GM12878 (cell line): ENCODE results near the gene SPTLC3. TPM values are rescaled to one million over a fixed set of nuclear protein-coding genes. Genes with fewer than 3 reads are reported as not detected.

ENCODE experiments used
- ATAC-seq: fragments of 200-7000 bp; cut with Tn5 transposase; 3 replicates; pipeline ENCODE4 v1.9.1; 2020; ENCODE audit warnings: mild to moderate bottlenecking, moderate library complexity
- BruUV-seq: library from RNA; stranded (reverse); fragments of 400-500 nt; replicated peaks from 2 replicates; lab custom pipeline; 2021; lab: Mats Ljungman, UMichigan
- CTCF ChIA-PET: fragments of 300-600 bp; sonication (Branson Sonifier 250); formaldehyde crosslinking; extraction: SDS; loops from one replicate; lab custom pipeline; 2021; ENCODE audit warnings: inconsistent platforms; lab: Yijun Ruan, JAX
- POLR2A ChIA-PET: fragments of 350-600 bp; formaldehyde crosslinking; extraction: SDS; loops from one replicate; lab custom pipeline; 2021; ENCODE audit warnings: inconsistent platforms; lab: Charles Lee
- RAD21 ChIA-PET: fragments of 300-600 bp; sonication (Branson Sonifier 250); formaldehyde crosslinking; loops from one replicate; lab custom pipeline; 2023; ENCODE audit warnings: antibody characterized with exemption; ENCODE audit not compliant: unreplicated experiment; lab: Charles Lee
- SMC1A ChIA-PET: fragments of 300-600 bp; sonication (Branson Sonifier 250); formaldehyde crosslinking; loops from one replicate; lab custom pipeline; 2023; ENCODE audit not compliant: unreplicated experiment, uncharacterized antibody; lab: Charles Lee
- DNase-seq: peaks from one replicate; pipeline ENCODE4 v3.0.0-alpha.2; 2011; ENCODE audit warnings: low read depth, low spot score
- FAIRE-seq: peaks from 3 replicates; lab custom pipeline; 2011; peaks lifted over from hg19 to GRCh38; lab: Jason Lieb, UNC
- H2AFZ ChIP-seq: 2 replicates; pipeline ENCODE4 v1.6.0; 2011; ENCODE audit warnings: low read depth, low read length, control low read depth; ENCODE audit not compliant: control insufficient read depth
- H3K27ac ChIP-seq: 2 replicates; pipeline ENCODE4 v1.5.1; 2011; ENCODE audit warnings: control low read depth; ENCODE audit not compliant: control insufficient read depth, insufficient read depth
- H3K27me3 ChIP-seq, 2 experiments: replicated peaks in 1 of 2; 2 replicates each; pipeline versions ENCODE4 v1.6.0 to v1.6.1; 2011; ENCODE audit warnings: low read length in 1 of 2; ENCODE audit not compliant: control insufficient read depth in 2 of 2, insufficient read depth in 2 of 2
- H3K36me3 ChIP-seq, 2 experiments: 2 replicates each; pipeline ENCODE4 v1.5.1; 2011; ENCODE audit warnings: low read length in 1 of 2; ENCODE audit not compliant: control insufficient read depth in 2 of 2, insufficient read depth in 2 of 2
- H3K4me1 ChIP-seq: 2 replicates; pipeline ENCODE4 v1.6.1; 2011; ENCODE audit warnings: mild to moderate bottlenecking, low read length, moderate library complexity, mixed read lengths; ENCODE audit not compliant: control insufficient read depth, insufficient read depth
- H3K4me2 ChIP-seq: 2 replicates; pipeline ENCODE4 v1.6.0; 2011; ENCODE audit warnings: control low read depth; ENCODE audit not compliant: control insufficient read depth, insufficient read depth
- H3K4me3 ChIP-seq: fragments of 200-600 bp; sonication (generic); 2 replicates; pipeline ENCODE4 v1.5.1; 2016
- H3K79me2 ChIP-seq: 2 replicates; pipeline ENCODE4 v1.6.0; 2011; ENCODE audit warnings: low read length; ENCODE audit not compliant: control insufficient read depth, insufficient read depth
- H3K9ac ChIP-seq: 2 replicates; pipeline ENCODE4 v1.8.0; 2011; ENCODE audit warnings: low read length, control low read depth, mixed read lengths; ENCODE audit not compliant: control insufficient read depth, insufficient read depth
- H3K9me3 ChIP-seq: replicated peaks from 3 replicates; pipeline ENCODE4 v1.5.1; 2011; ENCODE audit warnings: mild to moderate bottlenecking, low read length; ENCODE audit not compliant: control insufficient read depth, insufficient read depth
- H4K20me1 ChIP-seq: 2 replicates; pipeline ENCODE4 v1.6.0; 2011; ENCODE audit not compliant: control insufficient read depth, insufficient read depth
- BMI1 ChIP-seq: fragments of 450-650 bp; IDR thresholded peaks from 2 replicates; pipeline ENCODE4 v1.6.1; 2016; ENCODE audit warnings: mild to moderate bottlenecking, moderate library complexity, borderline replicate concordance
- EED ChIP-seq: sonication (generic); IDR thresholded peaks from 2 replicates; pipeline ENCODE4 v1.6.1; 2016; ENCODE audit warnings: antibody characterized with exemption, low read depth
- FOS ChIP-seq: IDR thresholded peaks from 3 replicates; pipeline ENCODE4 v1.6.1; 2011; ENCODE audit warnings: borderline replicate concordance; ENCODE audit not compliant: insufficient read length; ENCODE audit errors: extremely low read depth
- FOXK2 ChIP-seq: fragments of 450-650 bp; IDR thresholded peaks from 2 replicates; pipeline ENCODE4 v1.6.1; 2017; ENCODE audit warnings: mild to moderate bottlenecking, moderate library complexity
- HSF1 ChIP-seq: fragments of 150-350 bp; IDR thresholded peaks from 2 replicates; pipeline ENCODE4 v1.6.1; 2014; ENCODE audit warnings: mild to moderate bottlenecking, low read depth, low read length
- IRF4 ChIP-seq: IDR thresholded peaks from 2 replicates; pipeline ENCODE4 v1.6.1; 2011; ENCODE audit warnings: low read depth, low read length
- MXI1 ChIP-seq: fragments of 150-350 bp; IDR thresholded peaks from 2 replicates; pipeline ENCODE4 v1.6.1; 2011; ENCODE audit warnings: low read depth, mild to moderate bottlenecking, inconsistent platforms, low read length, improper control_type of control experiment
- SMAD1 ChIP-seq: fragments of 450-650 bp; IDR thresholded peaks from 2 replicates; pipeline ENCODE4 v1.6.1; 2018; ENCODE audit warnings: mild to moderate bottlenecking, low read depth; ENCODE audit not compliant: partially characterized antibody
- SREBF1 ChIP-seq: IDR thresholded peaks from 2 replicates; pipeline ENCODE4 v1.6.1; 2012; ENCODE audit warnings: mild to moderate bottlenecking, low read length
- STAT1 ChIP-seq: fragments of 450-650 bp; conservative IDR thresholded peaks from 2 replicates; pipeline ENCODE4 v1.6.1; 2014; ENCODE audit warnings: antibody characterized with exemption, mild to moderate bottlenecking
- TCF3 ChIP-seq: IDR thresholded peaks from 2 replicates; pipeline ENCODE4 v1.6.1; 2012; ENCODE audit warnings: low read depth, mild to moderate bottlenecking, low read length, borderline replicate concordance; ENCODE audit not compliant: insufficient read depth
- ZBTB11 ChIP-seq: fragments of 450-650 bp; formaldehyde crosslinking; IDR thresholded peaks from 2 replicates; pipeline ENCODE4 v1.5.0; 2022; ENCODE audit warnings: mild to moderate bottlenecking, missing genetic modification characterization
- WGBS: methylation state at CpG from one replicate; pipeline ENCODE4 v1.1.6; 2016; ENCODE audit warnings: low lambda C conversion rate; ENCODE audit not compliant: insufficient replicate concordance, insufficient coverage; ENCODE audit errors: missing lambda C conversion rate; 5-methylcytosine and 5-hydroxymethylcytosine counted together
- in situ Hi-C: fragments of 300-500 bp; cut with MboI; formaldehyde crosslinking; loops from 9 replicates; pipeline ENCODE4 v1.14.3; 2018; ENCODE audit warnings: mixed read lengths
- intact Hi-C: fragments of 100-400 bp; cut with micrococcal nuclease; formaldehyde crosslinking; loops from one replicate; pipeline ENCODE4 v1.14.2; 2022; ENCODE audit not compliant: unreplicated experiment
- polyA plus RNA-seq, 11 experiments: library from polyadenylated mRNA; depleted of rRNA in 4 of 11; unstranded in 6 of 11; stranded (reverse) in 5 of 11; fragments of >200 nt; fragmentation: Nextera tagmentation in 4 of 11; fragmentation: Illumina TruSeq in 1 of 11; extraction: Ambion mirVana in 4 of 11; extraction: Trizol in 1 of 11; gene quantifications; 1 replicate in 1 of 11; 2 replicates in 10 of 11; pipeline versions ENCODE4 v1.2.1 to v1.2.3, GENCODE V29; 2011 to 2016; ENCODE audit warnings: inconsistent platforms in 2 of 11, missing spikeins in 2 of 11, low read depth in 1 of 11
- total RNA-seq, 4 experiments: library from RNA; depleted of rRNA in 3 of 4; stranded (reverse); fragments of >200 nt in 3 of 4; fragmentation: Illumina TruSeq in 1 of 4; extraction: Trizol in 1 of 4; gene quantifications; 2 replicates each; pipeline versions ENCODE4 v1.2.1 to v1.2.3, GENCODE V29; 2013 to 2021
- TF ChIP-seq, protein P1 (sequence below): IDR thresholded peaks from 2 replicates; pipeline ENCODE4 v1.6.1; 2012; ENCODE audit warnings: low read depth, low read length, improper control_type of control experiment
- TF ChIP-seq, protein P2 (sequence below): IDR thresholded peaks from 2 replicates; pipeline ENCODE4 v1.6.1; 2011; ENCODE audit warnings: low read depth, low read length, improper control_type of control experiment, borderline replicate concordance
- TF ChIP-seq, protein P3 (sequence below), 3 experiments: IDR thresholded peaks in 2 of 3; conservative IDR thresholded peaks in 1 of 3; 2 replicates each; pipeline ENCODE4 v1.5.1; 2011; ENCODE audit warnings: low read depth in 3 of 3, low read length in 3 of 3, mild to moderate bottlenecking in 3 of 3, control low read depth in 2 of 3, moderate library complexity in 2 of 3, inconsistent platforms in 1 of 3, mixed read lengths in 1 of 3; ENCODE audit not compliant: control insufficient read depth in 2 of 3, insufficient read depth in 1 of 3; ENCODE audit errors: extremely low read depth in 1 of 3

SPTLC3 gene
- total and polyA plus RNA-seq, 10 of the 15 experiments (the other 5 are each of a cell fraction or from before 2014, with no cell fraction given): 0.04 to 0.29 (median 0.06) TPM; not detected in 7

- Histone ChIP-seq H3K79me2 (no peaks in the 10 kb centered on the region), H3K4me3 (no peak overlapping the region), H3K27ac (no peak overlapping the region), H2AFZ (no peak overlapping the region), H3K4me2 (no peak overlapping the region), H3K9me3 (no peaks in the 10 kb centered on the region), H3K36me3 (no peaks in the 10 kb centered on the region), H3K4me1 (no peaks in the 10 kb centered on the region), H3K9ac (no peak overlapping the region), H3K27me3 (no peaks in the 10 kb centered on the region), H4K20me1 (no peaks in the 10 kb centered on the region)
- BruUV-seq: no TSS peak
- ATAC-seq (no peak), FAIRE-seq (no peak), DNase-seq (no peak)
- in situ Hi-C loops (loop anchor here (5.0 to 10.0 kb wide), 4 partner anchors 178 to 1432 kb away; no protein-coding TSS in a partner anchor), intact Hi-C loops (loop anchor here (5.0 to 10.0 kb wide), 3 partner anchors 328 to 938 kb away; no protein-coding TSS in a partner anchor)
- SMC1A ChIA-PET: interaction anchor here (0.6 to 6.3 kb wide), 6 partner anchors 9 to 655 kb away, joined by 3 to 124 read pairs (median 6); no protein-coding TSS in a partner anchor
- RAD21 ChIA-PET: interaction anchor here (0.6 to 6.3 kb wide), 5 partner anchors 13 to 1185 kb away, joined by 3 to 136 read pairs (median 3); no protein-coding TSS in a partner anchor
- CTCF ChIA-PET: interaction anchor here (1.1 to 6.2 kb wide), 11 partner anchors 9 to 574 kb away, joined by 3 to 61 read pairs (median 6); no protein-coding TSS in a partner anchor
- WGBS: 4% methylated on average over 2 of the region's 2 CpGs
- POLR2A ChIA-PET: interaction anchor here (1.3 kb wide), 1 partner anchor 217 kb away, joined by 3 read pairs; no protein-coding TSS in a partner anchor
- TF ChIP-seq HSF1 (no peak), FOXK2 (no peak), TCF3 (no peak), FOS (no peak), BMI1 (no peak), ZBTB11 (no peak), SREBF1 (no peak), MXI1 (no peak), STAT1 (no peak), EED (no peak), IRF4 (no peak), SMAD1 (no peak)
- TF ChIP-seq, protein P1, sequence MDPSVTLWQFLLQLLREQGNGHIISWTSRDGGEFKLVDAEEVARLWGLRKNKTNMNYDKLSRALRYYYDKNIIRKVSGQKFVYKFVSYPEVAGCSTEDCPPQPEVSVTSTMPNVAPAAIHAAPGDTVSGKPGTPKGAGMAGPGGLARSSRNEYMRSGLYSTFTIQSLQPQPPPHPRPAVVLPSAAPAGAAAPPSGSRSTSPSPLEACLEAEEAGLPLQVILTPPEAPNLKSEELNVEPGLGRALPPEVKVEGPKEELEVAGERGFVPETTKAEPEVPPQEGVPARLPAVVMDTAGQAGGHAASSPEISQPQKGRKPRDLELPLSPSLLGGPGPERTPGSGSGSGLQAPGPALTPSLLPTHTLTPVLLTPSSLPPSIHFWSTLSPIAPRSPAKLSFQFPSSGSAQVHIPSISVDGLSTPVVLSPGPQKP: no peak
- TF ChIP-seq, protein P2, sequence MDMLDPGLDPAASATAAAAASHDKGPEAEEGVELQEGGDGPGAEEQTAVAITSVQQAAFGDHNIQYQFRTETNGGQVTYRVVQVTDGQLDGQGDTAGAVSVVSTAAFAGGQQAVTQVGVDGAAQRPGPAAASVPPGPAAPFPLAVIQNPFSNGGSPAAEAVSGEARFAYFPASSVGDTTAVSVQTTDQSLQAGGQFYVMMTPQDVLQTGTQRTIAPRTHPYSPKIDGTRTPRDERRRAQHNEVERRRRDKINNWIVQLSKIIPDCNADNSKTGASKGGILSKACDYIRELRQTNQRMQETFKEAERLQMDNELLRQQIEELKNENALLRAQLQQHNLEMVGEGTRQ: no peak
- TF ChIP-seq, protein P3, sequence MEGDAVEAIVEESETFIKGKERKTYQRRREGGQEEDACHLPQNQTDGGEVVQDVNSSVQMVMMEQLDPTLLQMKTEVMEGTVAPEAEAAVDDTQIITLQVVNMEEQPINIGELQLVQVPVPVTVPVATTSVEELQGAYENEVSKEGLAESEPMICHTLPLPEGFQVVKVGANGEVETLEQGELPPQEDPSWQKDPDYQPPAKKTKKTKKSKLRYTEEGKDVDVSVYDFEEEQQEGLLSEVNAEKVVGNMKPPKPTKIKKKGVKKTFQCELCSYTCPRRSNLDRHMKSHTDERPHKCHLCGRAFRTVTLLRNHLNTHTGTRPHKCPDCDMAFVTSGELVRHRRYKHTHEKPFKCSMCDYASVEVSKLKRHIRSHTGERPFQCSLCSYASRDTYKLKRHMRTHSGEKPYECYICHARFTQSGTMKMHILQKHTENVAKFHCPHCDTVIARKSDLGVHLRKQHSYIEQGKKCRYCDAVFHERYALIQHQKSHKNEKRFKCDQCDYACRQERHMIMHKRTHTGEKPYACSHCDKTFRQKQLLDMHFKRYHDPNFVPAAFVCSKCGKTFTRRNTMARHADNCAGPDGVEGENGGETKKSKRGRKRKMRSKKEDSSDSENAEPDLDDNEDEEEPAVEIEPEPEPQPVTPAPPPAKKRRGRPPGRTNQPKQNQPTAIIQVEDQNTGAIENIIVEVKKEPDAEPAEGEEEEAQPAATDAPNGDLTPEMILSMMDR (IDR thresholded peaks at IDR 0.05 in 2 of 3, conservative IDR thresholded peaks at IDR 0.05 in 1 of 3; ENCODE audit: control insufficient read depth in 2 of 3, extremely low read depth in 1 of 3, insufficient read depth in 1 of 3, low read depth in 3 of 3, low read length in 3 of 3): no peak
Observed at GRCh38 chr20:13117200-13117599, 108.4 kb downstream of the SPTLC3 start.
